ENCODE measurements around the gene CADPS.
A peak's percentile ranks its signal among the peaks of the same experiment; 100 is the strongest.

The CADPS gene

GRCh38 chr3:62839748-62840147 is 35.5 kb downstream of the CADPS start:
- Mint-ChIP-seq H3K9me3 (no peaks in the 10 kb centered on the region), H3K36me3 (ENCODE audit: low read depth) (no peaks in the 10 kb centered on the region), H3K27me3 (ENCODE audit: low read depth, poor library complexity) (peaks cover 15% of the 10 kb centered on the region), H3K4me3 (no peak overlapping the region), H3K27ac (no peak overlapping the region), H3K4me1 (no peaks in the 10 kb centered on the region)
- no peak for DNase-seq
- TF ChIP-seq CTCF (IDR thresholded peaks at IDR 0.05), result no peak

GRCh38 chr3:62837145-62837787 is 38.0 kb downstream of the CADPS start:
- Mint-ChIP-seq H3K27ac (no peak overlapping the region), H3K27me3 (ENCODE audit: low read depth, poor library complexity) (peaks cover 11% of the 10 kb centered on the region), H3K4me1 (peaks cover 7% of the 10 kb centered on the region), H3K36me3 (ENCODE audit: low read depth) (no peaks in the 10 kb centered on the region), H3K9me3 (no peaks in the 10 kb centered on the region), H3K4me3 (no peak overlapping the region)
- no peak for DNase-seq
- TF ChIP-seq CTCF (IDR thresholded peaks at IDR 0.05), result no peak

- Mint-ChIP-seq H3K36me3 (ENCODE audit: low read depth) (no peaks in the 10 kb centered on the region), H3K9me3 (no peaks in the 10 kb centered on the region), H3K4me1 (peaks cover 13% of the 10 kb centered on the region), H3K27ac (no peak overlapping the region), H3K4me3 (no peak overlapping the region), H3K27me3 (ENCODE audit: low read depth, poor library complexity) (peaks cover 11% of the 10 kb centered on the region)
- no peak for DNase-seq
- TF ChIP-seq CTCF (IDR thresholded peaks at IDR 0.05), result no peak
Observed at GRCh38 chr3:62835554-62836236, 39.5 kb downstream of the CADPS start.

GRCh38 chr3:62833538-62833937 is 41.7 kb downstream of the CADPS start:
- Mint-ChIP-seq H3K4me3 (no peak overlapping the region), H3K27me3 (ENCODE audit: low read depth, poor library complexity) (peaks cover 9% of the 10 kb centered on the region), H3K9me3 (no peaks in the 10 kb centered on the region), H3K36me3 (ENCODE audit: low read depth) (no peaks in the 10 kb centered on the region), H3K4me1 (peaks cover 13% of the 10 kb centered on the region), H3K27ac (no peak overlapping the region)
- no peak for DNase-seq
- TF ChIP-seq CTCF (IDR thresholded peaks at IDR 0.05), result peak; percentile 39

GRCh38 chr3:62832553-62832952 is 42.7 kb downstream of the CADPS start:
- peaks cover 9% of the 10 kb centered on the region for H3K27me3 Mint-ChIP-seq (ENCODE audit: low read depth, poor library complexity)

More at GRCh38 chr3:62832553-62832952, 42.7 kb downstream of the CADPS start:
- H3K9me3 Mint-ChIP-seq, result no peaks in the 10 kb centered on the region
- DNase-seq, result no peak
- H3K36me3 Mint-ChIP-seq (ENCODE audit: low read depth), result no peaks in the 10 kb centered on the region
- peaks cover 13% of the 10 kb centered on the region for H3K4me1 Mint-ChIP-seq
- peak overlapping the region; percentile 15 for H3K27ac Mint-ChIP-seq
- TF ChIP-seq CTCF (IDR thresholded peaks at IDR 0.05), result no peak
- no peak overlapping the region for H3K4me3 Mint-ChIP-seq
